IMR-90 (cell line): ENCODE data around the gene DUSP12. TPM values are rescaled to one million over a fixed set of nuclear protein-coding genes. Genes with fewer than 3 reads are reported as not detected.

Experiments
- ATAC-seq: fragments of 200-7000 bp; cut with Tn5 transposase; 2 replicates; pipeline ENCODE4 v1.9.1; 2020; ENCODE audit warnings: low read depth, mild to moderate bottlenecking, moderate library complexity
- BruUV-seq: library from RNA; stranded (reverse); fragments of 400-500 nt; replicated peaks from 2 replicates; lab custom pipeline; 2021; lab: Mats Ljungman, UMichigan
- CTCF ChIA-PET: fragments of 300-600 bp; formaldehyde crosslinking; extraction: SDS; loops from one replicate; lab custom pipeline; 2021; ENCODE audit warnings: antibody characterized with exemption; lab: Yijun Ruan, JAX
- POLR2A ChIA-PET: fragments of 300-600 bp; sonication (Branson Sonifier 250); formaldehyde crosslinking; loops from one replicate; lab custom pipeline; 2022; ENCODE audit warnings: antibody characterized with exemption; ENCODE audit not compliant: unreplicated experiment; lab: Charles Lee
- DNase-seq: peaks from one replicate; pipeline ENCODE4 v3.0.0; 2013
- H2AFZ ChIP-seq: replicated peaks from 2 replicates; pipeline ENCODE3; 2013; ENCODE audit warnings: low read length, mild to moderate bottlenecking; ENCODE audit not compliant: poor library complexity
- H2AK5ac ChIP-seq: 2 replicates; pipeline ENCODE4 v1.6.1; 2013; ENCODE audit warnings: low read depth, low read length, inconsistent platforms
- H2AK9ac ChIP-seq: replicated peaks from 2 replicates; pipeline ENCODE3; 2013; ENCODE audit warnings: mild to moderate bottlenecking, low read depth, low read length, moderate library complexity; ENCODE audit not compliant: poor library complexity
- H2BK120ac ChIP-seq: 2 replicates; pipeline ENCODE4 v1.6.1; 2013; ENCODE audit warnings: low read depth, low read length, inconsistent platforms
- H2BK15ac ChIP-seq: 3 replicates; pipeline ENCODE4 v1.6.1; 2013; ENCODE audit warnings: low read depth, low read length, inconsistent platforms
- H2BK20ac ChIP-seq: 2 replicates; pipeline ENCODE4 v1.6.1; 2013; ENCODE audit warnings: low read depth, mild to moderate bottlenecking, inconsistent platforms, low read length, moderate library complexity
- H2BK5ac ChIP-seq: 2 replicates; pipeline ENCODE4 v1.6.1; 2013; ENCODE audit warnings: mild to moderate bottlenecking, low read depth, low read length, inconsistent platforms; ENCODE audit not compliant: poor library complexity, severe bottlenecking
- H3K14ac ChIP-seq: replicated peaks from 2 replicates; pipeline ENCODE4 v1.6.1; 2013; ENCODE audit warnings: low read depth, low read length, inconsistent platforms
- H3K18ac ChIP-seq: 2 replicates; pipeline ENCODE4 v1.6.1; 2013; ENCODE audit warnings: low read depth, low read length, control low read depth
- H3K23ac ChIP-seq: 2 replicates; pipeline ENCODE4 v1.6.1; 2013; ENCODE audit warnings: low read depth, low read length, inconsistent platforms
- H3K27ac ChIP-seq: 2 replicates; pipeline ENCODE4 v1.5.1; 2013; ENCODE audit warnings: mild to moderate bottlenecking, control low read depth, low read length; ENCODE audit not compliant: insufficient read depth
- H3K27me3 ChIP-seq: 2 replicates; pipeline ENCODE4 v1.6.1; 2013; ENCODE audit warnings: low read length; ENCODE audit not compliant: control insufficient read depth, insufficient read depth
- H3K36me3 ChIP-seq: 2 replicates; pipeline ENCODE4 v1.6.1; 2013; ENCODE audit warnings: low read length, mixed read lengths; ENCODE audit not compliant: control insufficient read depth, insufficient read depth
- H3K4ac ChIP-seq: 2 replicates; pipeline ENCODE4 v1.6.1; 2013; ENCODE audit warnings: low read depth, low read length, inconsistent platforms
- H3K4me1 ChIP-seq: 2 replicates; pipeline ENCODE4 v1.6.1; 2013; ENCODE audit warnings: low read length, mixed read lengths; ENCODE audit not compliant: control insufficient read depth, insufficient read depth
- H3K4me2 ChIP-seq: 2 replicates; pipeline ENCODE4 v1.6.1; 2013; ENCODE audit warnings: low read depth, mild to moderate bottlenecking, control low read depth, low read length, moderate library complexity
- H3K4me3 ChIP-seq: 2 replicates; pipeline ENCODE4 v1.5.1; 2013; ENCODE audit warnings: low read depth, mild to moderate bottlenecking, control low read depth, low read length, moderate library complexity; ENCODE audit not compliant: insufficient read depth
- H3K56ac ChIP-seq: 2 replicates; pipeline ENCODE4 v1.6.1; 2013; ENCODE audit warnings: low read length, inconsistent platforms; ENCODE audit not compliant: insufficient read depth; ENCODE audit errors: extremely low read depth
- H3K79me1 ChIP-seq, 2 experiments: 2 replicates each; pipeline ENCODE4 v1.6.1; 2013; ENCODE audit warnings: low read length in 2 of 2, inconsistent platforms in 1 of 2, low read depth in 1 of 2
- H3K9ac ChIP-seq: 2 replicates; pipeline ENCODE4 v1.6.1; 2013; ENCODE audit warnings: low read depth, low read length, control low read depth
- H3K9me1 ChIP-seq: 2 replicates; pipeline ENCODE4 v1.6.1; 2013; ENCODE audit warnings: low read length, inconsistent platforms; ENCODE audit not compliant: insufficient read depth
- H3K9me3 ChIP-seq: 2 replicates; pipeline ENCODE4 v1.6.1; 2013; ENCODE audit warnings: low read length; ENCODE audit not compliant: control insufficient read depth, insufficient read depth
- H4K20me1 ChIP-seq: 2 replicates; pipeline ENCODE4 v1.6.1; 2013; ENCODE audit warnings: low read length, inconsistent platforms; ENCODE audit not compliant: insufficient read depth
- H4K5ac ChIP-seq: 2 replicates; pipeline ENCODE4 v1.6.1; 2013; ENCODE audit warnings: mild to moderate bottlenecking, low read depth, low read length, control low read depth
- H4K8ac ChIP-seq, 2 experiments: 2 replicates each; pipeline ENCODE4 v1.6.1; 2013; ENCODE audit warnings: low read depth in 2 of 2, low read length in 2 of 2, control low read depth in 1 of 2, inconsistent platforms in 1 of 2
- H4K91ac ChIP-seq: 2 replicates; pipeline ENCODE4 v1.6.1; 2013; ENCODE audit warnings: low read depth, low read length, inconsistent platforms; ENCODE audit not compliant: insufficient read depth
- BHLHE40 ChIP-seq: fragments of 150-350 bp; IDR thresholded peaks from 2 replicates; pipeline ENCODE4 v1.6.1; 2016; ENCODE audit warnings: mild to moderate bottlenecking, low read depth, low read length
- CEBPB ChIP-seq: IDR thresholded peaks from 2 replicates; pipeline ENCODE4 v1.6.1; 2012; ENCODE audit warnings: low read depth, low read length, improper control_type of control experiment
- CHD1 ChIP-seq: IDR thresholded peaks from 2 replicates; pipeline ENCODE4 v1.6.1; 2012; ENCODE audit warnings: low read depth, low read length, improper control_type of control experiment
- ELK1 ChIP-seq: fragments of 150-350 bp; IDR thresholded peaks from 2 replicates; pipeline ENCODE4 v1.6.1; 2016; ENCODE audit warnings: low read depth, mild to moderate bottlenecking, low read length, moderate library complexity, borderline replicate concordance
- FOS ChIP-seq: fragments of 150-350 bp; IDR thresholded peaks from 2 replicates; pipeline ENCODE4 v1.6.1; 2016; ENCODE audit warnings: low read depth, low read length
- MAFK ChIP-seq: IDR thresholded peaks from 2 replicates; pipeline ENCODE4 v1.6.1; 2012; ENCODE audit warnings: low read depth, low read length, improper control_type of control experiment
- MAZ ChIP-seq: IDR thresholded peaks from 2 replicates; pipeline ENCODE4 v1.6.1; 2012; ENCODE audit warnings: low read depth, mild to moderate bottlenecking, low read length, improper control_type of control experiment, moderate library complexity, borderline replicate concordance
- NFE2L2 ChIP-seq: fragments of 150-350 bp; IDR thresholded peaks from 2 replicates; pipeline ENCODE4 v1.6.1; 2016; ENCODE audit warnings: low read depth, mild to moderate bottlenecking, low read length
- POLR2A ChIP-seq: IDR thresholded peaks from 2 replicates; pipeline ENCODE4 v1.6.1; 2012; ENCODE audit warnings: mild to moderate bottlenecking, low read depth, low read length
- RAD21 ChIP-seq: IDR thresholded peaks from 2 replicates; pipeline ENCODE4 v1.6.1; 2012; ENCODE audit warnings: low read length, improper control_type of control experiment
- RCOR1 ChIP-seq: IDR thresholded peaks from 2 replicates; pipeline ENCODE4 v1.6.1; 2012; ENCODE audit warnings: mild to moderate bottlenecking, low read length, improper control_type of control experiment; ENCODE audit not compliant: insufficient replicate concordance
- RFX5 ChIP-seq: IDR thresholded peaks from 2 replicates; pipeline ENCODE4 v1.8.0; 2012; ENCODE audit warnings: low read depth, mild to moderate bottlenecking, low read length, moderate library complexity
- SMC3 ChIP-seq: fragments of 150-350 bp; IDR thresholded peaks from 2 replicates; pipeline ENCODE4 v1.6.1; 2016; ENCODE audit warnings: low read depth, mild to moderate bottlenecking, antibody characterized with exemption, low read length, moderate library complexity
- USF2 ChIP-seq: fragments of 150-350 bp; IDR thresholded peaks from 2 replicates; pipeline ENCODE4 v1.6.1; 2017; ENCODE audit warnings: mild to moderate bottlenecking, antibody characterized with exemption, low read length, low read depth
- WGBS, 2 experiments: methylation state at CpG; one replicate each; pipeline versions ENCODE4 v1.1.5 to v1.1.7; 2013; ENCODE audit warnings: missing lambda C conversion rate in 2 of 2; ENCODE audit not compliant: insufficient read length in 1 of 2; ENCODE audit errors: extremely low coverage in 2 of 2; 5-methylcytosine and 5-hydroxymethylcytosine counted together
- dilution Hi-C: fragments of 300-500 bp; cut with HindIII; formaldehyde crosslinking; loops from one replicate; pipeline ENCODE4 v1.14.3; 2018; ENCODE audit warnings: low sequenced_read_pairs; ENCODE audit not compliant: unreplicated experiment
- in situ Hi-C: fragments of 300-500 bp; cut with MboI; formaldehyde crosslinking; loops from 3 replicates; pipeline ENCODE4 v1.14.3; 2019; ENCODE audit warnings: low sequenced_read_pairs, inconsistent platforms, mixed read lengths
- intact Hi-C: fragments of 100-400 bp; cut with micrococcal nuclease; formaldehyde crosslinking; loops from 2 replicates; pipeline ENCODE4 v1.10.0; 2022
- polyA plus RNA-seq, 3 experiments: library from polyadenylated mRNA; depleted of rRNA; stranded (reverse); fragments of >200 nt; gene quantifications; 2 replicates each; pipeline ENCODE4 v1.2.3, GENCODE V29; 2012; ENCODE audit warnings: low replicate concordance in 1 of 3
- total RNA-seq: library from RNA; depleted of rRNA; stranded (reverse); fragments of >200 nt; gene quantifications from 2 replicates; pipeline ENCODE4 v1.2.3, GENCODE V29; 2012

Gene DUSP12
- total and polyA plus RNA-seq, 2 of the 4 experiments (the other 2 are of a cell fraction): 31.5 to 35.6 TPM

GRCh38 chr1:161773791-161774190, 24.2 kb downstream of the DUSP12 start:
- Histone ChIP-seq H3K36me3 (no peaks in the 10 kb centered on the region), H2BK120ac (no peak overlapping the region), H3K18ac (no peak overlapping the region), H3K56ac (no peak overlapping the region), H3K9me3 (no peaks in the 10 kb centered on the region), H3K14ac (no peak overlapping the region), H3K23ac (no peak overlapping the region), H4K91ac (no peak overlapping the region), H3K4me3 (no peak overlapping the region), H2BK5ac (no peak overlapping the region), H2AFZ (no peak overlapping the region), H3K27me3 (no peaks in the 10 kb centered on the region), H4K5ac (no peak overlapping the region), H2AK9ac (no peak overlapping the region), H3K79me1 (peaks cover 29 to 48% of the 10 kb centered on the region in 2 experiments), H2BK20ac (no peak overlapping the region), H4K20me1 (peaks cover 3% of the 10 kb centered on the region; the same call in 1 of the 2 replicates), H4K8ac (no peak overlapping the region), H3K4me1 (no peaks in the 10 kb centered on the region), H3K9ac (no peak overlapping the region), H3K27ac (no peak overlapping the region), H3K4me2 (no peak overlapping the region), H3K9me1 (no peaks in the 10 kb centered on the region; the same call in 1 of the 2 replicates), H3K4ac (no peak overlapping the region), H2AK5ac (no peak overlapping the region), H2BK15ac (no peak overlapping the region)
- ChIA-PET POLR2A (no interaction called here), CTCF (no interaction called here)
- TF ChIP-seq POLR2A (no peak), MAZ (no peak), SMC3 (no peak), RAD21 (no peak), FOS (no peak), CEBPB (no peak), CHD1 (no peak), BHLHE40 (no peak), RFX5 (no peak), ELK1 (no peak), USF2 (no peak), NFE2L2 (no peak), RCOR1 (no peak), MAFK (no peak)
- BruUV-seq: no TSS peak
- in situ Hi-C loops: no loop called here
- DNase-seq (no peak), ATAC-seq (no peak)
- 100% methylated on average over 1 of the region's 4 CpGs; no CpG with 5 or more reads in 1 of the 2 experiments for WGBS, 2 experiments
- intact Hi-C loops: no loop called here
- dilution Hi-C loops: no loop called here
